Endothelial cell of umbilical vein (primary cell): Measurements from ENCODE around the gene MTERF4. TPM values are rescaled to one million over a fixed set of nuclear protein-coding genes. Genes with fewer than 3 reads are reported as not detected.

Experiments
- BruUV-seq: library from RNA; stranded (reverse); fragments of 400-500 nt; replicated peaks from 2 replicates; lab custom pipeline; 2021; lab: Mats Ljungman, UMichigan
- CTCF ChIA-PET: fragments of 300-600, 350-600 bp; sonication (Branson Sonifier 250); formaldehyde crosslinking; loops from one replicate; lab custom pipeline; 2021; ENCODE audit warnings: antibody characterized with exemption, inconsistent platforms; lab: Charles Lee
- POLR2A ChIA-PET: fragments of 300-600, 350-600 bp; sonication (Branson Sonifier 250); formaldehyde crosslinking; loops from one replicate; lab custom pipeline; 2021; ENCODE audit warnings: antibody characterized with exemption, inconsistent platforms; lab: Charles Lee
- DNase-seq: peaks from one replicate; pipeline ENCODE4 v3.0.0-alpha.2; 2011; ENCODE audit warnings: low read depth, low spot score
- FAIRE-seq: peaks from 2 replicates; lab custom pipeline; 2011; peaks lifted over from hg19 to GRCh38; lab: Jason Lieb, UNC
- H2AFZ ChIP-seq: 2 replicates; pipeline ENCODE4 v1.6.0; 2012; ENCODE audit warnings: low read depth, low read length, control low read depth, inconsistent platforms
- H3K27ac ChIP-seq: 2 replicates; pipeline ENCODE4 v1.5.1; 2011; ENCODE audit warnings: low read depth, mild to moderate bottlenecking, control low read depth, low read length, moderate library complexity; ENCODE audit not compliant: insufficient read depth
- H3K27me3 ChIP-seq, 2 experiments: 2 replicates each; pipeline versions ENCODE4 v1.6.0 to v1.6.1; 2011; ENCODE audit warnings: low read length in 2 of 2, mixed read lengths in 1 of 2; ENCODE audit not compliant: control insufficient read depth in 2 of 2, insufficient read depth in 2 of 2
- H3K36me3 ChIP-seq, 2 experiments: 2 replicates in 1 of 2; 3 replicates in 1 of 2; pipeline ENCODE4 v1.5.1; 2011; ENCODE audit warnings: low read length in 2 of 2, mild to moderate bottlenecking in 1 of 2, moderate library complexity in 1 of 2; ENCODE audit not compliant: control insufficient read depth in 2 of 2, insufficient read depth in 2 of 2; ENCODE audit errors: extremely low read depth in 1 of 2
- H3K4me1 ChIP-seq: 3 replicates; pipeline ENCODE4 v1.5.1; 2011; ENCODE audit warnings: mild to moderate bottlenecking, low read length; ENCODE audit not compliant: control insufficient read depth, insufficient read depth; ENCODE audit errors: extremely low read depth
- H3K4me2 ChIP-seq: 2 replicates; pipeline ENCODE4 v1.6.1; 2011; ENCODE audit warnings: low read length, control low read depth, mixed read lengths; ENCODE audit not compliant: insufficient read depth
- H3K4me3 ChIP-seq, 3 experiments: fragments of 200-600 bp in 1 of 3; sonication (generic), shearing (Covaris generic) in 1 of 3; replicated peaks in 1 of 3; 2 replicates each; pipeline ENCODE4 v1.5.1; 2011 to 2016; ENCODE audit warnings: control low read depth in 3 of 3, low read length in 3 of 3, mild to moderate bottlenecking in 2 of 3, inconsistent platforms in 1 of 3, low read depth in 1 of 3, moderate library complexity in 1 of 3; ENCODE audit not compliant: insufficient read depth in 1 of 3
- H3K79me2 ChIP-seq: 2 replicates; pipeline ENCODE4 v1.6.0; 2012; ENCODE audit warnings: low read length, inconsistent platforms; ENCODE audit not compliant: control insufficient read depth, insufficient read depth
- H3K9ac ChIP-seq: replicated peaks from 2 replicates; pipeline ENCODE3; 2011; ENCODE audit warnings: low read length, control low read depth; ENCODE audit not compliant: insufficient read depth; ENCODE audit errors: extremely low read depth
- H3K9me1 ChIP-seq: replicated peaks from 3 replicates; pipeline ENCODE4 v1.6.0; 2011; ENCODE audit warnings: mild to moderate bottlenecking, low read length; ENCODE audit not compliant: control insufficient read depth, insufficient read depth; ENCODE audit errors: extremely low read depth
- H3K9me3 ChIP-seq: replicated peaks from 2 replicates; pipeline ENCODE4 v1.5.1; 2012; ENCODE audit warnings: low read length, inconsistent platforms; ENCODE audit not compliant: control insufficient read depth, insufficient read depth
- H4K20me1 ChIP-seq: replicated peaks from 2 replicates; pipeline ENCODE3; 2011; ENCODE audit warnings: mild to moderate bottlenecking, low read length; ENCODE audit not compliant: control insufficient read depth, insufficient read depth; ENCODE audit errors: extremely low read depth
- EZH2 ChIP-seq: IDR thresholded peaks from 2 replicates; pipeline ENCODE4 v1.6.1; 2012; ENCODE audit warnings: borderline replicate concordance, low read depth, mild to moderate bottlenecking, moderate library complexity, low read length, inconsistent platforms; ENCODE audit not compliant: severe bottlenecking
- FOS ChIP-seq: IDR thresholded peaks from 2 replicates; pipeline ENCODE4 v1.6.1; 2011; ENCODE audit warnings: mild to moderate bottlenecking, low read length, moderate library complexity, borderline replicate concordance; ENCODE audit not compliant: insufficient read depth
- GATA2 ChIP-seq: IDR thresholded peaks from 2 replicates; pipeline ENCODE4 v1.7.0; 2011; ENCODE audit warnings: low read depth, mild to moderate bottlenecking, moderate library complexity, mixed read lengths, low read length; ENCODE audit not compliant: insufficient read length, insufficient read depth
- JUN ChIP-seq: IDR thresholded peaks from 2 replicates; pipeline ENCODE4 v1.6.1; 2011; ENCODE audit warnings: borderline replicate concordance, low read depth; ENCODE audit not compliant: insufficient read length, insufficient read depth
- MYC ChIP-seq: IDR thresholded peaks from one replicate; pipeline ENCODE4 v1.6.1; 2011; ENCODE audit warnings: mild to moderate bottlenecking, low read depth, low read length
- POLR2A ChIP-seq: IDR thresholded peaks from 2 replicates; pipeline ENCODE4 v1.6.1; 2012; ENCODE audit warnings: low read depth, mild to moderate bottlenecking, control low read depth, low read length
- POLR2AphosphoS5 ChIP-seq: IDR thresholded peaks from 2 replicates; pipeline ENCODE4 v1.6.1; 2012; ENCODE audit warnings: low read depth, mild to moderate bottlenecking, control low read depth, low read length, moderate library complexity; ENCODE audit not compliant: insufficient read depth
- dilution Hi-C: fragments of 300-500 bp; cut with MboI; formaldehyde crosslinking; loops from one replicate; pipeline ENCODE4 v1.15.0; 2019; ENCODE audit warnings: low sequenced_read_pairs; ENCODE audit not compliant: extremely low pct_ligation_motif_present
- intact Hi-C: fragments of 100-400 bp; cut with micrococcal nuclease; formaldehyde crosslinking; loops from one replicate; pipeline ENCODE4 v1.10.0; 2022
- polyA plus RNA-seq, 4 experiments: library from polyadenylated mRNA; depleted of rRNA in 3 of 4; stranded (reverse) in 3 of 4; unstranded in 1 of 4; fragments of >200 nt; gene quantifications; 2 replicates each; pipeline versions ENCODE4 v1.2.1 to v1.2.3, GENCODE V29; 2011 to 2012; ENCODE audit warnings: missing spikeins in 1 of 4
- total RNA-seq: library from RNA; stranded (reverse); gene quantifications from 2 replicates; pipeline ENCODE4 v1.2.3, GENCODE V29; 2021
- TF ChIP-seq, protein P1 (sequence below), 2 donors: IDR thresholded peaks; 1 replicate in 1 of 2; 2 replicates in 1 of 2; pipeline ENCODE4 v1.5.1; 2011; ENCODE audit warnings: low read length in 2 of 2, mild to moderate bottlenecking in 2 of 2, moderate library complexity in 2 of 2, control low read depth in 1 of 2, inconsistent platforms in 1 of 2, low read depth in 1 of 2; ENCODE audit not compliant: insufficient read depth in 1 of 2; ENCODE audit errors: extremely low read depth in 1 of 2
- TF ChIP-seq, protein P2 (sequence below): IDR thresholded peaks from 2 replicates; pipeline ENCODE4 v1.6.1; 2011; ENCODE audit not compliant: insufficient read depth, insufficient read length

MTERF4 gene
- total and polyA plus RNA-seq, 2 donors (not counting 3 experiments of a cell fraction or from before 2014, with no cell fraction given): 14.7 to 27.3 TPM

DNA sequence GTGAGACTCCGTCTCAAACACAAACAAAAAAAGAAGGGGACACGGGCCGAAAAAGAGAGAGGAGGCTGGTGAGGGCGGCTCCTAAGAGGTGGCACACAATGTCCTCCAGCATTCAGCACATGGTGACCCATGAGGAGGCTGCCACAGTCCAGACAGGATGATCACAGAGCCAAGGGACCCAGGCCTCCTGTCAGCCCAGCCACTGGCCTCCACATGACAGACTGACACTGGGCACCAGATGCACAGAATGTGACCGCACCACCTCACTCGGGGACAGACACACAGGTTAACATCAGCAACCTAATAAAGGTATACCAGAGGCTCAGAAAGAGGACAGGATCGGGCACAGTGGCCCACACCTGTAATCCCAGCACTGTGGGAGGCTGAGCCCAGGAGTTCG lies 26.2 kb upstream of the MTERF4 start:
- POLR2A ChIA-PET: no interaction called here
- H4K20me1 ChIP-seq: no peaks in the 10 kb centered on the region
- intact Hi-C loops: no loop called here
- H3K9me3 ChIP-seq: no peaks in the 10 kb centered on the region
- no peak overlapping the region for H3K9ac ChIP-seq
- H3K4me2 ChIP-seq: no peak overlapping the region
- H3K79me2 ChIP-seq: no peaks in the 10 kb centered on the region
- no peak overlapping the region for H2AFZ ChIP-seq
- no peaks in the 10 kb centered on the region for H3K36me3 ChIP-seq
- H3K27ac ChIP-seq: no peak overlapping the region
- H3K9me1 ChIP-seq: no peaks in the 10 kb centered on the region
- no TSS peak for BruUV-seq
- FAIRE-seq (no peak), DNase-seq (no peak)
- TF ChIP-seq MYC: no peak
- TF ChIP-seq POLR2AphosphoS5: no peak
- TF ChIP-seq, protein P1, sequence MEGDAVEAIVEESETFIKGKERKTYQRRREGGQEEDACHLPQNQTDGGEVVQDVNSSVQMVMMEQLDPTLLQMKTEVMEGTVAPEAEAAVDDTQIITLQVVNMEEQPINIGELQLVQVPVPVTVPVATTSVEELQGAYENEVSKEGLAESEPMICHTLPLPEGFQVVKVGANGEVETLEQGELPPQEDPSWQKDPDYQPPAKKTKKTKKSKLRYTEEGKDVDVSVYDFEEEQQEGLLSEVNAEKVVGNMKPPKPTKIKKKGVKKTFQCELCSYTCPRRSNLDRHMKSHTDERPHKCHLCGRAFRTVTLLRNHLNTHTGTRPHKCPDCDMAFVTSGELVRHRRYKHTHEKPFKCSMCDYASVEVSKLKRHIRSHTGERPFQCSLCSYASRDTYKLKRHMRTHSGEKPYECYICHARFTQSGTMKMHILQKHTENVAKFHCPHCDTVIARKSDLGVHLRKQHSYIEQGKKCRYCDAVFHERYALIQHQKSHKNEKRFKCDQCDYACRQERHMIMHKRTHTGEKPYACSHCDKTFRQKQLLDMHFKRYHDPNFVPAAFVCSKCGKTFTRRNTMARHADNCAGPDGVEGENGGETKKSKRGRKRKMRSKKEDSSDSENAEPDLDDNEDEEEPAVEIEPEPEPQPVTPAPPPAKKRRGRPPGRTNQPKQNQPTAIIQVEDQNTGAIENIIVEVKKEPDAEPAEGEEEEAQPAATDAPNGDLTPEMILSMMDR (IDR thresholded peaks at IDR 0.05; ENCODE audit: extremely low read depth in 1 of 2, insufficient read depth in 1 of 2, low read depth in 1 of 2, low read length in 2 of 2): no peak
- TF ChIP-seq GATA2: no peak
- TF ChIP-seq, protein P2, sequence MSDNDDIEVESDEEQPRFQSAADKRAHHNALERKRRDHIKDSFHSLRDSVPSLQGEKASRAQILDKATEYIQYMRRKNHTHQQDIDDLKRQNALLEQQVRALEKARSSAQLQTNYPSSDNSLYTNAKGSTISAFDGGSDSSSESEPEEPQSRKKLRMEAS: no peak
- TF ChIP-seq FOS: no peak
- TF ChIP-seq JUN: no peak
- TF ChIP-seq EZH2: no peak
- no peak for TF ChIP-seq POLR2A
- H3K4me3 ChIP-seq: no peak overlapping the region
- H3K27me3 ChIP-seq: no peaks in the 10 kb centered on the region
- no peaks in the 10 kb centered on the region for H3K4me1 ChIP-seq
- CTCF ChIA-PET: no interaction called here
- dilution Hi-C loops: no loop called here
